GM12874 (cell line): Measurements from ENCODE around the gene LAMA4.

Experiments
- TF ChIP-seq, protein P1 (sequence below): IDR thresholded peaks from 2 replicates; pipeline ENCODE4 v1.5.1; 2011; ENCODE audit warnings: low read depth, mild to moderate bottlenecking, control low read depth, low read length, moderate library complexity; ENCODE audit not compliant: insufficient read depth

LAMA4 gene

DNA sequence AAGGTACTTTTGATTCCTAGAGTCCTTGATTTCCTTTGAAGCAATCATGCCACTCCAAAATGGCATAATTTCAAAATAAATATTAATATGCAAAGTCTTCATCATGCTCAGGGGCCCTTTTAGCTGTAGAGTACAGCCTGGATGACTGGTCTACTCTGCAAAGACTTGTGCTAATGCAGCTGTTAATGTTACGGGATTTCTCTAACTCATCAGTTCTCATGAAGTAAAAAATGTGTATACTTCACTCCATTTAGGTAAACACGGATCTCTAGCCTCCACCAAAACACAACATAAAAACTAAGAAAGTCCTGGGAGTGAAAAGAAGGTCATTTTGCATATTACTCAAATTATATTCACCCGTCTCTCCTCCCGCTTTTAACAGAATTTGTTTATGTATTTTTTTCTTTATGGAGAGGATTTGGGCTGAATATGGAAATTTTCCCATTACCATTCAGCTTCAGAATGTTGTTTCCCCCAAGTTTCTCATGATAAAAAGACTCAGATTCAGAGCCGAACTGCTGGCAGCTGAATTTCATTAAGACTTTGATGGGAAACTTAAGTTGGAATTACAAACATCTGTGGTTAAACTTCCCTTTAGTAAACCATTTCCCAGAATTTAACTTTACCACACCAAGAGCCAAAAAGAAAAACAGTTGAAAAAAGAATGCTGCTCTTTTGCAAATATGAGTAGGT is 8.7 kb downstream of the LAMA4 start:
- TF ChIP-seq, protein P1, sequence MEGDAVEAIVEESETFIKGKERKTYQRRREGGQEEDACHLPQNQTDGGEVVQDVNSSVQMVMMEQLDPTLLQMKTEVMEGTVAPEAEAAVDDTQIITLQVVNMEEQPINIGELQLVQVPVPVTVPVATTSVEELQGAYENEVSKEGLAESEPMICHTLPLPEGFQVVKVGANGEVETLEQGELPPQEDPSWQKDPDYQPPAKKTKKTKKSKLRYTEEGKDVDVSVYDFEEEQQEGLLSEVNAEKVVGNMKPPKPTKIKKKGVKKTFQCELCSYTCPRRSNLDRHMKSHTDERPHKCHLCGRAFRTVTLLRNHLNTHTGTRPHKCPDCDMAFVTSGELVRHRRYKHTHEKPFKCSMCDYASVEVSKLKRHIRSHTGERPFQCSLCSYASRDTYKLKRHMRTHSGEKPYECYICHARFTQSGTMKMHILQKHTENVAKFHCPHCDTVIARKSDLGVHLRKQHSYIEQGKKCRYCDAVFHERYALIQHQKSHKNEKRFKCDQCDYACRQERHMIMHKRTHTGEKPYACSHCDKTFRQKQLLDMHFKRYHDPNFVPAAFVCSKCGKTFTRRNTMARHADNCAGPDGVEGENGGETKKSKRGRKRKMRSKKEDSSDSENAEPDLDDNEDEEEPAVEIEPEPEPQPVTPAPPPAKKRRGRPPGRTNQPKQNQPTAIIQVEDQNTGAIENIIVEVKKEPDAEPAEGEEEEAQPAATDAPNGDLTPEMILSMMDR = no peak

- TF ChIP-seq, protein P1 = no peak
These were observed 10.2 kb downstream of the LAMA4 start for GRCh38 chr6:112243861-112244827.

DNA sequence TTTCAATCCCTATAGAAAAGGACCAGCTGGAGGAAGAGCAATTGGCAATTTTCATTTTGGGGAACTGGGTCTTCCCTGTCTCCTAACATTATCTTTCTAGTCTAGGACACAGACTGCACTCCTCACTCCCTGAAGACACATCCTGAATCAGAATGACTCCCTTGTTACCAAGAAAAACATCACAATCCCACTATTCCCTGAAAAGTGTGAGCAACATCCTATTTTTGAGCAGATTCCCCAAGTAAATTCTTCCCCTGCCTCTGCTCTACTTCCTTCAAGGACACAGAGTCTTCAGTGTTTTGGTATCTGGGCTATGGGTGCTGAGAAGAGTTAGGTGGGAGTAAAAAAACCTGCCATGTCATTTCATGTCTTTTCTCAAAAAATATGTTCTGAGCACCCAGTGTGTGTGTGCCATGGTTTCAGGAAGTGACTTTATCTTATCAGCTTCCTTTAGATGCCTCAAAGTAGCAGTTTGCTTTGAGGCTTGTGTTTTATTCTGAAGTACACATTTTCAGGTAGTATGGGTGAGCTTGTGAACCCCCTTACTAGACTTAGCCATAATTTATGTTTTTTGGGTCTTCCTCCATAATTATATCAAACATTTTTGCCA is 12.4 kb downstream of the LAMA4 start:
- TF ChIP-seq, protein P1 = no peak

- TF ChIP-seq, protein P1 = no peak
These were observed 16.8 kb downstream of the LAMA4 start for GRCh38 chr6:112237595-112237994.

DNA sequence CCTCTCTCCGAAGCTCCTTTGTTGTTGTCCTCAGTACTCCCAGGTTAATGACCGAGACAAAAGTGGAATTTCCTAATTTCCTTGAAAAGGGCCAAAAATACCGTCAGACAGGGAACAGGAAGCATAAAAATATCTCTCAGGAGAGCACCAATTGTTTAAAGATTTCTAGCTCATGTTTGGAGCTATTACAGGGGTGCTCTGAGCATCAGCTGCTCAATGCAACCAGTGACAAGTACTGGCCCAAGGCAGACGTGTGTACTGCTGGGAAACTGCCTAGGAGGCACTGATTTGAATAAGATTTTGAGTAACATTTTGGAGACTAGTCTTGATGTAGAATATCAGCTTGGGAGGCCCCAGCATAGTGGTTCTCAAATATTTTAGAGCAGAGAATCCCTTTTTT is 17.3 kb downstream of the LAMA4 start:
- TF ChIP-seq, protein P1 = no peak

DNA sequence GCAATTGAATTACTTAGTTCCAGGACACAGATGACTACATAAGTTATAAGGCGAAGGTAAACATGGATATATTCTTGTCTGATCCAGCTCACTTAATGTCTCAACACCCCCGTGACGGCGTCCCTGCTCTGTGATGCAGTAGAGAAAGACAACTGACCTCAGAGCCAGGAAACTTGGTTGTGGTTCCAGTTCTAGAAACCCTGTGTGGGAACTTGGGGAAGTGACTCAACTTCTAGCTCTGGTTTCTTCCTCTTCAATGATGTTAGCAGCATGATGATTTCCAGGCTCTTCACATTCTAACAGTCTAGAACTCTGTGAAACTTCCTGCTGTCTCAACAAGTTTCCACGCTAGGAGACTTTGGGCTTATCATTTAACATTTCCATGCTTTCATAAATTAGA is 18.4 kb downstream of the LAMA4 start:
- TF ChIP-seq, protein P1 = no peak

GRCh38 chr6:112234601-112235000 is 19.8 kb downstream of the LAMA4 start:
- TF ChIP-seq, protein P1 = no peak
